Spleen (tissue), 11 donors: ENCODE data around the gene TMEM163. TPM values are rescaled to one million over a fixed set of nuclear protein-coding genes. Genes with fewer than 3 reads are reported as not detected.
"Not testable (repeated sequence)": the region's sequence is repeated elsewhere in the genome, so short reads cannot be mapped to it uniquely, and the experiment has no call there.

Source experiments
- DNase-seq: peaks from one replicate; pipeline ENCODE4 v3.0.0-alpha.2; 2020
- H3K27ac ChIP-seq, 8 donors: fragments of 200-600 bp; sonication (generic) in 7 of 8; 1 replicate in 4 of 8; 2 replicates in 4 of 8; pipeline versions ENCODE4 v1.5.0 to v1.8.0; 2016 to 2021; ENCODE audit warnings: inconsistent platforms in 4 of 8, mild to moderate bottlenecking in 4 of 8, moderate library complexity in 1 of 8
- H3K27me3 ChIP-seq, 7 donors: fragments of 200-600 bp; sonication (generic) in 6 of 7; replicated peaks in 1 of 7; 1 replicate in 4 of 7; 2 replicates in 3 of 7; pipeline versions ENCODE4 v1.5.0 to v1.8.0; 2016 to 2021; ENCODE audit warnings: inconsistent platforms in 3 of 7, mild to moderate bottlenecking in 1 of 7
- H3K36me3 ChIP-seq, 6 donors: fragments of 200-600 bp; sonication (generic) in 5 of 6; 1 replicate in 4 of 6; 2 replicates in 2 of 6; pipeline versions ENCODE4 v1.5.0 to v1.8.0; 2016 to 2021; ENCODE audit warnings: inconsistent platforms in 2 of 6
- H3K4me1 ChIP-seq, 6 donors: fragments of 200-600 bp; sonication (generic) in 5 of 6; 1 replicate in 3 of 6; 2 replicates in 3 of 6; pipeline versions ENCODE4 v1.5.0 to v1.8.0; 2016 to 2021; ENCODE audit warnings: inconsistent platforms in 3 of 6
- H3K4me3 ChIP-seq, 8 donors: fragments of 200-600 bp; sonication (generic) in 7 of 8; 1 replicate in 4 of 8; 2 replicates in 4 of 8; pipeline versions ENCODE4 v1.5.0 to v1.8.0; 2016 to 2021; ENCODE audit warnings: inconsistent platforms in 4 of 8, mild to moderate bottlenecking in 4 of 8, moderate library complexity in 2 of 8
- H3K9me3 ChIP-seq, 8 donors: fragments of 200-600 bp; sonication (generic) in 7 of 8; 1 replicate in 4 of 8; 2 replicates in 4 of 8; pipeline versions ENCODE4 v1.5.0 to v1.8.0; 2016 to 2021; ENCODE audit warnings: inconsistent platforms in 4 of 8
- POLR2A ChIP-seq, 3 donors: fragments of 450-650 bp; IDR thresholded peaks; one replicate each; pipeline ENCODE4 v1.5.1; 2017; ENCODE audit warnings: antibody characterized with exemption in 3 of 3, mild to moderate bottlenecking in 1 of 3
- POLR2AphosphoS5 ChIP-seq, 3 donors: sonication (generic); formaldehyde crosslinking; IDR thresholded peaks; one replicate each; pipeline ENCODE4 v1.5.1; 2017; ENCODE audit warnings: antibody characterized with exemption in 3 of 3
- WGBS, 5 donors: extraction: QIAGEN DNeasy Blood & Tissue Kit in 3 of 5; methylation state at CpG; one replicate each; pipeline versions ENCODE4 v1.1.5 to v1.1.7; 2013 to 2018; 5-methylcytosine and 5-hydroxymethylcytosine counted together
- intact Hi-C: fragments of 100-400 bp; cut with DNase I; formaldehyde crosslinking; loops from one replicate; pipeline ENCODE4 v1.15.0; 2023; ENCODE audit warnings: low total_unique reads
- polyA plus RNA-seq, 3 donors: library from polyadenylated mRNA; stranded (reverse); fragments of 200-250 nt; gene quantifications; one replicate each; pipeline ENCODE4 v1.2.1, GENCODE V29; 2013
- total RNA-seq, 7 donors: library from RNA; depleted of rRNA in 3 of 7; stranded (reverse); fragments of >200 nt in 3 of 7; fragmentation: NEBNext Ultra II Directional in 4 of 7; extraction: Animal tissue kit (Norgen Biotek cat#: 25700) in 4 of 7; gene quantifications; one replicate each; pipeline versions ENCODE4 v1.1.0 to v1.2.1, GENCODE V29; 2016 to 2021
- TF ChIP-seq, protein P1 (sequence below), 11 experiments: fragments of 200-600 bp in 7 of 11; fragments of 450-650 bp in 4 of 11; sonication (generic) in 4 of 11; IDR thresholded peaks in 8 of 11; conservative IDR thresholded peaks in 3 of 11; 1 replicate in 7 of 11; 2 replicates in 4 of 11; pipeline versions ENCODE4 v1.4.0 to v1.8.0; 2016 to 2021; ENCODE audit warnings: antibody characterized with exemption in 11 of 11, inconsistent platforms in 4 of 11, mild to moderate bottlenecking in 1 of 11
- donor health status: healthy with polysubstance abuse.
- donor health status: DM: no; HTN: no; CAD: no; lungs with moderate emphysema.
- donor health status: DM: no; HTN: no; CAD: no.
- donor health status: Bipolar disorder and iron deficiency.
- donor health status: healthy.
- donor health status: DM: no; HTN: no; CAD: no.
- donor health status: DM: yes; HTN: yes; CAD: no.

Gene TMEM163
- total and polyA plus RNA-seq, 10 donors, result 2.4 to 12.5 (median 3.7) TPM

DNA sequence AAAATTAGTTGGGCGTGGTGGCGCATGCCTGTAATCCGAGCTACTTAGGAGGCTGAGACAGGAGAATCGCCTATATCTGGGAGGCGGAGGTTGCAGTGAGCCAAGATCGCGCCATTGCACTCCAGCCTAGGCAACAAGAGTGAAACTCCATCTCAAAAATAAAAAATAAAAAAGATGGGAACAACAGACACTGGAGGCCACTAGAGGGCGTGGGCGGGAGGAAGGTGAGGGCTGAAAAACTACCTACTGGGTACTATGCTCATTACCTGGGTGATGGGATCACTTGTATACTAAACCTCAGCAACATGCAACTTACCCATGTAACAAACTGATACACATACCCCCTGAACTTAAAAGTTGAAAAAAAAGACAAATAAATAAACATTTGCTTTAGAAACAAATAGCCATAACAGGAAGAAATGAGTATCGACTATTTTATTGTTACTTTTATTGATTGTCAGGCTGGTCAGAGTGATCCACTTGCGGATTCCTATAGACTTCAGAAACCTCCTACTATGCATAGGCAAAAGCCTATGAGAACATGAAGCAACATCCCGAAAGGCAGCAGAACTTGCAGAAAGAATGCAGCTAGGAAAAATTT lies 61.0 kb downstream of the TMEM163 start:
- Histone ChIP-seq H3K27me3 (no peaks in the 10 kb centered on the region), H3K4me1 (no peaks in the 10 kb centered on the region), H3K27ac (no peak overlapping the region), H3K36me3 (no peaks in the 10 kb centered on the region), H3K4me3 (no peak overlapping the region), H3K9me3 (no peaks in the 10 kb centered on the region)
- WGBS, 5 donors, result 82 to 89% (median 85%) methylated on average over 12 of the region's 12 CpGs
- no peak for DNase-seq
- TF ChIP-seq, protein P1, sequence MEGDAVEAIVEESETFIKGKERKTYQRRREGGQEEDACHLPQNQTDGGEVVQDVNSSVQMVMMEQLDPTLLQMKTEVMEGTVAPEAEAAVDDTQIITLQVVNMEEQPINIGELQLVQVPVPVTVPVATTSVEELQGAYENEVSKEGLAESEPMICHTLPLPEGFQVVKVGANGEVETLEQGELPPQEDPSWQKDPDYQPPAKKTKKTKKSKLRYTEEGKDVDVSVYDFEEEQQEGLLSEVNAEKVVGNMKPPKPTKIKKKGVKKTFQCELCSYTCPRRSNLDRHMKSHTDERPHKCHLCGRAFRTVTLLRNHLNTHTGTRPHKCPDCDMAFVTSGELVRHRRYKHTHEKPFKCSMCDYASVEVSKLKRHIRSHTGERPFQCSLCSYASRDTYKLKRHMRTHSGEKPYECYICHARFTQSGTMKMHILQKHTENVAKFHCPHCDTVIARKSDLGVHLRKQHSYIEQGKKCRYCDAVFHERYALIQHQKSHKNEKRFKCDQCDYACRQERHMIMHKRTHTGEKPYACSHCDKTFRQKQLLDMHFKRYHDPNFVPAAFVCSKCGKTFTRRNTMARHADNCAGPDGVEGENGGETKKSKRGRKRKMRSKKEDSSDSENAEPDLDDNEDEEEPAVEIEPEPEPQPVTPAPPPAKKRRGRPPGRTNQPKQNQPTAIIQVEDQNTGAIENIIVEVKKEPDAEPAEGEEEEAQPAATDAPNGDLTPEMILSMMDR (IDR thresholded peaks at IDR 0.05 in 8 of 11, conservative IDR thresholded peaks at IDR 0.05 in 3 of 11), result peak in 9 of 11 experiments; percentile 12 to 55 (median 38)
- TF ChIP-seq POLR2A (IDR thresholded peaks at IDR 0.05), result no peak
- intact Hi-C loops, result no loop called here

DNA sequence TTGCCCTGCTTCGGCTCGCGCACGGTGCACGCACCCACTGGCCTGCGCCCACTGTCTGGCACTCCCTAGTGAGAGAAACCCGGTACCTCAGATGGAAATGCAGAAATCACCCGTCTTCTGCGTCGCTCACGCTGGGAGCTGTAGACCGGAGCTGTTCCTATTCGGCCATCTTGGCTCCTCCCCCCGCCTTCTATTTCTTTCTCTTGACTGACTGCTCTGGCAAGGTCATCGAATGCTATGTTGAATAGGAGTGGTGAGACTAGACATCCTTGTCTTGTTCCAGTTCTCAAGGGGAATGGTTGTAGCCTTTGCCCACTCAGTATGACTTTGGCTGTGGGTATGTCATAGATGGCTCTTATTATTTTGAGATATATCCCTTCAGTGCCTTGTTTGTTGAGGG lies 62.4 kb downstream of the TMEM163 start:
- intact Hi-C loops, H3K27me3 ChIP-seq, H3K9me3 ChIP-seq, H3K4me1 ChIP-seq, H3K4me3 ChIP-seq, H3K36me3 ChIP-seq, DNase-seq, H3K27ac ChIP-seq: not testable (repeated sequence)
- WGBS, 5 donors, result 86 to 99% (median 97%) methylated on average over 6 to 8 of the region's 15 CpGs

GRCh38 chr2:134648586-134648985 lies 70.2 kb downstream of the TMEM163 start:
- no peak for DNase-seq
- TF ChIP-seq, protein P1 (IDR thresholded peaks at IDR 0.05 in 8 of 11, conservative IDR thresholded peaks at IDR 0.05 in 3 of 11), result no peak
- TF ChIP-seq POLR2AphosphoS5 (IDR thresholded peaks at IDR 0.05) (no peak), POLR2A (IDR thresholded peaks at IDR 0.05) (no peak)
- Histone ChIP-seq H3K9me3 (no peaks in the 10 kb centered on the region), H3K27me3 (no peaks in the 10 kb centered on the region), H3K27ac (no peak overlapping the region), H3K4me1 (no peaks in the 10 kb centered on the region), H3K4me3 (no peak overlapping the region), H3K36me3 (no peaks in the 10 kb centered on the region)
- WGBS, 5 donors, result 68 to 81% (median 72%) methylated on average over 5 of the region's 5 CpGs
- intact Hi-C loops, result no loop called here

DNA sequence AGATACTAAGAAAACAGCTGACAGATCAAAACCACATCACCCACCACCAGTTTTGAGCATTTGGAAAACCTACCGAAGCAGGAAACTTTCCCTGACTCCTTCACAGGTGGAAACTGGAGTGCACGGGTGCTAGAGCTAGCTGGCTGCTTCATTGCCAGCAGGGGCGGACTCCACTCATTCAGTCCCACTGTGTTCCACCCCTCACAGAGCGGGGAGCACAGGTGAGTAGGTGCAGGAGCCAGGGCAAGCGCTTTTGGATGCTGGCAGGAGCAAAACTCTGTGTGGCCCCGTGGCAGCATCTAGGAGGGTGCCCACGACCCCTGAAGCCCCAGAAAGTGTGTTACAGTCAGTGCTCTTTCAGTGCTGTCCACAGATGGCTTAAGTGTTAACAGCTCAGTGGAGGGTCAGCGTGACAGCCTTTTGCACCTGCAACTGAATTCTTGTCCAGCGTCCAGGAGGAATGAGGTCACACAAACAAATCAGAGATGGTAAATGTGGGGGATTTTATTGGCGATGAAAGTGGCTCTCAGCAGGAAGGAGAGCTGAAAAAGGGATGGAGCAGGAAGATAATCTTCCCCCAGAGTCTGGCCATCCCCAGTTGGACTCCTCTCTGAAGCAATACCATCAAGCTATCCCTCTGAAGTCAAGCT lies 71.1 kb downstream of the TMEM163 start:
- Histone ChIP-seq H3K27me3 (no peaks in the 10 kb centered on the region), H3K4me3 (no peak overlapping the region), H3K9me3 (no peaks in the 10 kb centered on the region), H3K27ac (no peak overlapping the region), H3K36me3 (no peaks in the 10 kb centered on the region), H3K4me1 (no peaks in the 10 kb centered on the region)
- intact Hi-C loops, result no loop called here
- 81 to 96% (median 86%) methylated on average over 8 to 10 of the region's 10 CpGs for WGBS, 5 donors
- DNase-seq, result no peak
- TF ChIP-seq, protein P1 (IDR thresholded peaks at IDR 0.05 in 8 of 11, conservative IDR thresholded peaks at IDR 0.05 in 3 of 11), result no peak
- TF ChIP-seq POLR2AphosphoS5 (IDR thresholded peaks at IDR 0.05), result no peak
- TF ChIP-seq POLR2A (IDR thresholded peaks at IDR 0.05), result no peak
